HUES6 (cell line): ENCODE measurements around the gene SPOCK1.
A peak's percentile ranks its signal among the peaks of the same experiment; 100 is the strongest.
"Not testable (repeated sequence)": the region's sequence is repeated elsewhere in the genome, so short reads cannot be mapped to it uniquely, and the experiment has no call there.

Experiments used
- H3K27ac ChIP-seq: 2 replicates; pipeline ENCODE4 v1.7.0; 2013; ENCODE audit warnings: low read depth, mild to moderate bottlenecking, low read length, inconsistent platforms
- H3K27me3 ChIP-seq: 2 replicates; pipeline ENCODE4 v1.6.1; 2013; ENCODE audit warnings: low read length; ENCODE audit not compliant: control insufficient read depth, insufficient read depth
- H3K36me3 ChIP-seq: 2 replicates; pipeline ENCODE4 v1.6.1; 2013; ENCODE audit warnings: low read length; ENCODE audit not compliant: control insufficient read depth, insufficient read depth
- H3K4me1 ChIP-seq: 2 replicates; pipeline ENCODE4 v1.6.1; 2013; ENCODE audit warnings: low read length; ENCODE audit not compliant: control insufficient read depth, insufficient read depth
- H3K4me3 ChIP-seq: 2 replicates; pipeline ENCODE4 v1.5.1; 2013; ENCODE audit warnings: low read depth, low read length
- H3K9ac ChIP-seq: one replicate; pipeline ENCODE4 v1.6.1; 2013; ENCODE audit warnings: mild to moderate bottlenecking, low read length
- H3K9me3 ChIP-seq: 2 replicates; pipeline ENCODE4 v1.6.1; 2013; ENCODE audit warnings: low read depth, low read length; ENCODE audit not compliant: control insufficient read depth, insufficient read depth

The SPOCK1 gene

GRCh38 chr5:136953346-136954069, 545.6 kb downstream of the SPOCK1 start:
- H3K4me3 ChIP-seq, H3K27me3 ChIP-seq, H3K36me3 ChIP-seq, H3K9me3 ChIP-seq, H3K27ac ChIP-seq: not testable (repeated sequence)
- peak overlapping the region; percentile 5 for H3K9ac ChIP-seq
- H3K4me1 ChIP-seq, result peaks cover 12% of the 10 kb centered on the region

- Histone ChIP-seq H3K4me3 (no peak overlapping the region), H3K36me3 (no peaks in the 10 kb centered on the region), H3K27me3 (no peaks in the 10 kb centered on the region), H3K4me1 (peaks cover 4% of the 10 kb centered on the region; the same call in 1 of the 2 replicates), H3K9me3 (no peaks in the 10 kb centered on the region), H3K9ac (no peak overlapping the region), H3K27ac (no peak overlapping the region)
These were observed 571.6 kb downstream of the SPOCK1 start for GRCh38 chr5:136927571-136927970.

GRCh38 chr5:136926073-136926472, 573.1 kb downstream of the SPOCK1 start:
- H3K36me3 ChIP-seq, result no peaks in the 10 kb centered on the region
- H3K9ac ChIP-seq, result no peak overlapping the region
- no peaks in the 10 kb centered on the region for H3K9me3 ChIP-seq
- H3K4me1 ChIP-seq, result peaks cover 4% of the 10 kb centered on the region; the same call in 1 of the 2 replicates
- no peak overlapping the region for H3K4me3 ChIP-seq
- H3K27me3 ChIP-seq, result no peaks in the 10 kb centered on the region
- no peak overlapping the region for H3K27ac ChIP-seq
